CD14-positive monocyte (primary cell): ENCODE measurements around the gene SCAPER. TPM values are rescaled to one million over a fixed set of nuclear protein-coding genes. Genes with fewer than 3 reads are reported as not detected.

Experiments
- DNase-seq, 3 donors: peaks; one replicate each; pipeline ENCODE4 v3.0.0-alpha.2; 2011 to 2022
- H2AFZ ChIP-seq: 2 replicates; pipeline ENCODE4 v1.6.0; 2012; ENCODE audit warnings: mild to moderate bottlenecking, low read depth, low read length, inconsistent platforms; ENCODE audit not compliant: insufficient read depth, poor library complexity, severe bottlenecking
- H3K27ac ChIP-seq, 2 donors: 1 replicate in 1 of 2; 2 replicates in 1 of 2; pipeline ENCODE4 v1.5.1; 2012 to 2013; ENCODE audit warnings: low read length in 2 of 2, control low read depth in 1 of 2, inconsistent platforms in 1 of 2, low read depth in 1 of 2, mild to moderate bottlenecking in 1 of 2
- H3K27me3 ChIP-seq, 2 donors: one replicate each; pipeline versions ENCODE4 v1.6.0 to v1.6.1; 2011 to 2013; ENCODE audit warnings: low read length in 2 of 2; ENCODE audit not compliant: control insufficient read depth in 2 of 2, insufficient read depth in 2 of 2
- H3K36me3 ChIP-seq, 2 donors: replicated peaks in 1 of 2; 1 replicate in 1 of 2; 2 replicates in 1 of 2; pipeline versions ENCODE4 v1.5.1 to v1.6.1; 2012 to 2013; ENCODE audit warnings: low read length in 2 of 2, control low read depth in 1 of 2, inconsistent platforms in 1 of 2, mild to moderate bottlenecking in 1 of 2; ENCODE audit not compliant: insufficient read depth in 2 of 2, control insufficient read depth in 1 of 2
- H3K4me1 ChIP-seq, 2 donors: 1 replicate in 1 of 2; 2 replicates in 1 of 2; pipeline versions ENCODE4 v1.5.1 to v1.6.1; 2012 to 2013; ENCODE audit warnings: low read length in 2 of 2, control low read depth in 1 of 2, inconsistent platforms in 1 of 2, mild to moderate bottlenecking in 1 of 2, moderate library complexity in 1 of 2; ENCODE audit not compliant: insufficient read depth in 2 of 2, control insufficient read depth in 1 of 2
- H3K4me2 ChIP-seq: replicated peaks from 2 replicates; pipeline ENCODE3; 2012; ENCODE audit warnings: low read length, moderate library complexity, mild to moderate bottlenecking; ENCODE audit not compliant: poor library complexity, severe bottlenecking; ENCODE audit errors: extremely low read depth
- H3K4me3 ChIP-seq, 3 experiments: fragments of 200-600 bp in 1 of 3; sonication (generic) in 1 of 3; replicated peaks in 1 of 3; 1 replicate in 2 of 3; 2 replicates in 1 of 3; pipeline ENCODE4 v1.5.1; 2011 to 2013; ENCODE audit warnings: low read length in 3 of 3, mild to moderate bottlenecking in 3 of 3, control low read depth in 2 of 3, low read depth in 2 of 3, inconsistent platforms in 1 of 3, moderate library complexity in 1 of 3
- H3K79me2 ChIP-seq: 2 replicates; pipeline ENCODE4 v1.6.0; 2012; ENCODE audit warnings: mild to moderate bottlenecking, control low read depth, inconsistent platforms, low read length, moderate library complexity; ENCODE audit not compliant: insufficient read depth
- H3K9ac ChIP-seq: 2 replicates; pipeline ENCODE4 v1.6.0; 2017; ENCODE audit warnings: low read length, mild to moderate bottlenecking; ENCODE audit not compliant: insufficient read depth, poor library complexity, severe bottlenecking
- H3K9me3 ChIP-seq, 2 donors: replicated peaks in 1 of 2; 1 replicate in 1 of 2; 2 replicates in 1 of 2; pipeline versions ENCODE4 v1.5.1 to v1.6.1; 2012 to 2013; ENCODE audit warnings: low read length in 2 of 2, control low read depth in 1 of 2; ENCODE audit not compliant: control insufficient read depth in 1 of 2, insufficient read depth in 1 of 2
- H4K20me1 ChIP-seq: 2 replicates; pipeline ENCODE4 v1.6.0; 2012; ENCODE audit warnings: mild to moderate bottlenecking, low read length, control low read depth, moderate library complexity; ENCODE audit not compliant: insufficient read depth
- H3K27ac Mint-ChIP-seq, 7 donors: one replicate each; pipeline ENCODE4 v1.8.0; 2020; ENCODE audit warnings: mild to moderate bottlenecking in 7 of 7, mixed read lengths in 7 of 7, moderate library complexity in 6 of 7, inconsistent platforms in 2 of 7
- H3K27me3 Mint-ChIP-seq, 3 donors: one replicate each; pipeline ENCODE4 v1.8.0; 2021 to 2022; ENCODE audit warnings: low read depth in 3 of 3, mild to moderate bottlenecking in 3 of 3, mixed read lengths in 3 of 3, moderate library complexity in 3 of 3, inconsistent platforms in 1 of 3
- H3K36me3 Mint-ChIP-seq, 2 donors: one replicate each; pipeline ENCODE4 v1.8.0; 2020; ENCODE audit warnings: mixed read lengths in 2 of 2, inconsistent platforms in 1 of 2, mild to moderate bottlenecking in 1 of 2
- H3K4me1 Mint-ChIP-seq: one replicate; pipeline ENCODE4 v1.8.0; 2020; ENCODE audit warnings: mild to moderate bottlenecking, mixed read lengths
- H3K4me3 Mint-ChIP-seq, 2 donors: one replicate each; pipeline ENCODE4 v1.8.0; 2020; ENCODE audit warnings: mild to moderate bottlenecking in 2 of 2, mixed read lengths in 2 of 2, moderate library complexity in 1 of 2
- H3K9me3 Mint-ChIP-seq, 7 donors: one replicate each; pipeline ENCODE4 v1.8.0; 2020 to 2022; ENCODE audit warnings: mixed read lengths in 7 of 7, mild to moderate bottlenecking in 6 of 7, moderate library complexity in 6 of 7, inconsistent platforms in 2 of 7
- CTCF ChIP-seq: fragments of 200-600 bp; IDR thresholded peaks from one replicate; pipeline ENCODE4 v1.8.0; 2022; ENCODE audit warnings: antibody characterized with exemption, mild to moderate bottlenecking
- WGBS: methylation state at CpG from one replicate; pipeline ENCODE4 v1.1.5; 2013; ENCODE audit warnings: missing lambda C conversion rate; ENCODE audit not compliant: insufficient coverage; 5-methylcytosine and 5-hydroxymethylcytosine counted together
- intact Hi-C, 2 donors: fragments of 100-400 bp; cut with micrococcal nuclease; formaldehyde crosslinking; loops; one replicate each; pipeline versions ENCODE4 v1.15.0 to v1.15.1; 2023
- polyA plus RNA-seq, 3 donors: library from polyadenylated mRNA; depleted of rRNA in 1 of 3; unstranded in 2 of 3; stranded (reverse) in 1 of 3; fragments of 300-500 nt in 2 of 3; fragments of >200 nt in 1 of 3; fragmentation: Illumina TruSeq in 2 of 3; gene quantifications; 1 replicate in 2 of 3; 2 replicates in 1 of 3; pipeline ENCODE4 v1.2.3, GENCODE V29; 2012 to 2021

SCAPER gene
- polyA plus RNA-seq, 3 donors = 2.5 to 5.4 (median 4.2) TPM

GRCh38 chr15:76764004-76764403, 141.1 kb downstream of the SCAPER start:
- Mint-ChIP-seq H3K4me1 (no peaks in the 10 kb centered on the region), H3K27me3 (peaks cover 0 to 2% (median 0%) of the 10 kb centered on the region in 3 donors), H3K27ac (no peak overlapping the region), H3K36me3 (peaks cover 47 to 69% of the 10 kb centered on the region in 2 donors), H3K4me3 (no peak overlapping the region), H3K9me3 (peaks cover 12 to 21% (median 16%) of the 10 kb centered on the region in 7 donors)
- 100% methylated on average over 3 of the region's 3 CpGs for WGBS
- Histone ChIP-seq H3K9ac (no peak overlapping the region), H3K27me3 (no peaks in the 10 kb centered on the region), H3K79me2 (no peaks in the 10 kb centered on the region), H3K4me1 (no peaks in the 10 kb centered on the region), H3K27ac (no peak overlapping the region), H4K20me1 (no peaks in the 10 kb centered on the region), H3K4me2 (no peak overlapping the region), H3K4me3 (no peak overlapping the region), H3K36me3 (peaks cover 29 to 58% of the 10 kb centered on the region in 2 donors), H2AFZ (no peak overlapping the region), H3K9me3 (peaks cover 10 to 16% of the 10 kb centered on the region in 2 donors)
- DNase-seq = no peak
- intact Hi-C loops = no loop called here
- TF ChIP-seq CTCF = no peak

- Mint-ChIP-seq H3K27ac (no peak overlapping the region), H3K27me3 (peaks cover 0 to 2% (median 0%) of the 10 kb centered on the region in 3 donors), H3K36me3 (peaks cover 46 to 67% of the 10 kb centered on the region in 2 donors), H3K4me1 (no peaks in the 10 kb centered on the region), H3K9me3 (peaks cover 12 to 21% (median 16%) of the 10 kb centered on the region in 7 donors), H3K4me3 (no peak overlapping the region)
- intact Hi-C loops = no loop called here
- Histone ChIP-seq H2AFZ (no peak overlapping the region), H4K20me1 (no peaks in the 10 kb centered on the region), H3K36me3 (peaks cover 29 to 58% of the 10 kb centered on the region in 2 donors), H3K9ac (no peak overlapping the region), H3K79me2 (no peaks in the 10 kb centered on the region), H3K4me3 (no peak overlapping the region), H3K27me3 (no peaks in the 10 kb centered on the region), H3K9me3 (peaks cover 10 to 16% of the 10 kb centered on the region in 2 donors), H3K4me1 (no peaks in the 10 kb centered on the region), H3K4me2 (no peak overlapping the region), H3K27ac (no peak overlapping the region)
- no CpG with 5 or more reads among the region's 2 CpGs for WGBS
- DNase-seq = no peak
- TF ChIP-seq CTCF = no peak
Observed at GRCh38 chr15:76763554-76763953, 141.6 kb downstream of the SCAPER start.
